HCEC 1CT (cell line): ENCODE data around the gene ADGRL1.

ENCODE experiments used
- DNase-seq: peaks from one replicate; pipeline ENCODE4 v3.0.0-alpha.2; 2017

Gene ADGRL1

DNA sequence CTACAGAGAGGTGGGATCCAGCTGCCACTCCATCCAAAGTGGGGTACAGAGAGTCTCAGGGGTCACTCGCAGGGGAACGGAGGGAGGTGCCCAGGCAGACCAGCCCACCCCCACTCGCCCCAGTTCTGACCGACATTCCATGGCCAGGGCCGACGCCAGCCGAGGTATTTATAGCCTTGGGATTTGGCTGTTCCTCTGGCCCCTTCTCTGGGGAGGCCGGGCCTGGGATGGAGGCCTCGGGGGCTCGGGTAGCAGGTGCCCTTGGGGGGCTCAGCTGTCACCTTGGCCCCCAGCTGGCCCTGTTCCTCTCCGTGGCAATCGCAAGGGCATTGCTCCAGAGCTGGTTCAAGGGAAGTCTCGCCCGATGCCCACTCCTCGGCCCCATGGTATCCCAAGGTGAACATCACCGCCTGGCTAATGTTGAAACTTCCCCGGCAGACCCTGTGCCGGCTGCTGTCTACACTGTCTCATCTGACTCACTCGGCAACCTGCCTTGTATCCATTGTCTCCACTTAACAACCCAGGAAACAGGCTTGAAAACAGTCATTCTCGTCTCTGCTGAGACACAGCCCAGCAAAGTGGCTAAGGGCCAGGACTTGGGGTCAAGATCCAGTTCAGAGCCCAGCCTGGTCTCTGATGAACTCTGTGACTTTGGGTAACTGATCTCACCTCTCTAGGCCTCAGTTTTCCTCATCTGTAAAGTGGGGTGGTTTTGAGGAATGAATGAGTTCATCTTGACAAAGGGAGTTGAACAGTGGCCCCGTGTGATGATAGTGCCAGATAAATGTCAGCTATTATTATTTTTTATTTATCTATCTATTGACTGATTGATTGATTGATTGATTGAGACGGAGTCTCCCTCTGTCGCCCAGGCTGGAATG lies 98.1 kb downstream of the ADGRL1 start:
- no peak for DNase-seq

DNA sequence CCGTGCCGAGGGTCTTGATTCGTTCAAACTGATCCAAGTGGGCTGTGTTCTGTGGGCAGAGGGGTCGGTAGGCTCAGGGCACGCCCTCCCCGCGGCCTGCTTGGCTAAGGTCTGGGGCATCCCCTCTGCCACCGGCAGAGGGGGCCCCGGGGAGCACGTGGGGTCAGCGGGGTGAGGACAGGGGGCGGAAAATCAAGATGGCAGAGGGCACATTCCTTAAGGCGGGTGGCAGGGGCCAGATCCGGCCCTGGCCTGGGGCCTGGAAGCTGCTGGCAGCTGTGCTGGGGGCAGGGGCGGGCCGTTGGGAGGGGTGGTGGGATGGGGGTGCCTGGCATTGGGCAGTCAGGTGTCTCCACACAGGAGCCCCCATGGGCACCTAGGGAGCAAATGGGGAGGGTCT lies 99.1 kb downstream of the ADGRL1 start:
- no peak for DNase-seq

DNA sequence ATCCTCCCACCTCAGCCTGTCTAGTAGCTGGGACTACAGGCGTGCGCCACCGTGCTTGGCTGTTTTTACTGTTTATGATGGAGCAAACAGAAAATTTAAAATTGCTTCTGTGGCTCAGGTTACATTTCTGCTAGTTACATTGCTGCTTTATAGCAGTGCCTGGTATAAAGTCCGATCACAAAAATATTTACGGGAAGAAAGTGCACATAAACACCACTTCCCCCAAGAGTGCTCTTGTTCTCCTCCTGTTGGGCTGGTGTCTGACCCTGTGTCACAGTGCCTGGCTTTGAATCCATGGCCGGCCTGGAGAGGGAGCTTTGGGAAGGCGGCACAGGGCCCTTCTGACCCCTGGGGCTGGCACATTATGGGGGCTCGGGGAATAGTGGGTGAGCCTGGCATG lies 100.3 kb downstream of the ADGRL1 start:
- DNase-seq = no peak

DNA sequence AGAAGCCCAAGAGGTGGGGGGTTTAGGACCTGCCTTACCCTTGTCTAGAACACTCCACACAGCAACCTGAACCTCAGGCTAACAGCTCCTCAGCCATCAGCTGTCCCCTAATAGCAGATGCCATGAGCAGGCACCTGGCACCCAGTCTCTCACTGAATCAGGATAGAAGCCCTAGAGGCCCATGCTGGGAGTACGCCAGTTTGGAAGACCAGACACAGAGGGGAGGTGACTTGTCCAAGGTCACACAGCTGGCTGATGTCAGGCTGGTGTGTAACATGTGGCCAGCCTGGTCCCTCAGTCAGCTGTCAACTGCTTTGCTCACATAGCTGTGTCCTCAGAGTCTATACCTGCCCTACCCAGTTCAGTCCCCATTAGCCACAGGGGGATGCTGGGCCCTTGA lies 102.7 kb downstream of the ADGRL1 start:
- no peak for DNase-seq

DNA sequence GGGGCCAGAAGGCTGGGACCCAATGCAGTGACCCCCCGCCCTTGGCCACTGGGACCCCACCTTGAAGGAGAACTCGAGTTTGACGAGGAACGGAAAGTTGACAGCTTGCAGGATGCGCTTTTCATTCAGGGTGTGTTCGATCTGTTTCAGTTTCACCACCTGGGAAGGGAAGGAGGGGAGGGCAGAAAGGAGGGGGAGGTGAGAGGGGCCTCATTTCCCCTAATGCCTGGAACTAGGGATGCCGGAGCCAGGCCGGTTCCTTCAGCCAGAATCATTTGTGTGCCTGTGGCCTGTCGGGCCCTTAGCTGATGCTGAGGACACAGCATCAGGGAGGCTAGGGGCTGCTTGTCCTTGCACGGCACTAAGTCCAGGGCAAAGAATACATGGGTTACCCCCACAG lies 103.2 kb downstream of the ADGRL1 start:
- DNase-seq = no peak

DNA sequence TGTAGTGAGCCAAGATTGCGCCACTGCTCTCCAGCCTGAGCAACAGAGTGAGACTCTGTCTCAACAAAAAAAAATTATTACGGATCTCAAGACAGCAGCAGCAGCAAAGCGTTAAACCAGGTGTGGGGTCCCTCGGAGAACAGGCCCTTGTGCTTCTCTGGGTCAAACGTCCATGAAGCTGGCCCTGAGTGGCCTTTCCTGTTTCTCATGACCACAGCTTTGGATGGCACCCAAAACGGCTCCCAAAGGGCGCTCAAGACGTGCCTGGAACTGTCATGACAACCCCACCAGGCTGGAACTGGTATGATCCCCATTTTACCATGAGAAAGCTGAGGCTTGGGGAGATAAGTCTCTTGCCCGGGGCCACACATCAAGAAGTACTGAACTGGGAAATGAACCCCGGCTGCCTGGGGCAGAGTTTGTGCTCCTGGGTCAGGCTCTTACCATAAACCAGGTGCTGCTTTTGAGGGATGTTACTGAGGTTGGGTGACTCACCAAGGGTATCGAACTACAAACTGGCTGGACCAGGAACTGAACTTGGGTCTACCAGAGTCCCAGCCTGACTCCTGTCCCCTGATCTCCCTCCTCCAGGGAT lies 103.8 kb downstream of the ADGRL1 start:
- no peak for DNase-seq

DNA sequence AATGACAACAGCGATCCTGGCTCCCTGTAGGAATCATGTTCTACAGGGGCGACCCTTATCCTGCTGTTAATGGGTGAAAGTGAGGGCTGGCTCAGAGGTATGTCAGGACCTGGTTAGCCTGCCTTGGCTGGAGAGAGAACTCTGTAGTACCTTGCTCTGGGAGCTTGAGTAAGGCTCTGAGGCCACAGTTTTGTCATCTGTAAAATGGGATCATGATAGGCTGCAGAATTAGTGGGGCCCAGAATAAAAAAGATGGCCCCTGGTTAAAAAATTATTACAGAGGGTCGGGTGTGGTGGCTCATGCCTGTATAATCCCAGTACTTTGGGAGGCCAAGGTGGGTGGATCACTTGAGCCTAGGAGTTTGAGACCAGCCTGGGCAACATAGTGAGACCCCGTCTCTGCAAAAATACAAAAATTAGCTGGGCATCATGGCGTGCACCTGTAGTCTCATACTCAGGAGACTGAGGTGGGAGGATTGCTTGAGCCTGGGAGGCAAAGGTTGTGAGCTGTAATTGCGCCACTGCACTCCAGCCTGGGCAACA lies 104.9 kb downstream of the ADGRL1 start:
- DNase-seq = no peak
